SJSA1 (cell line): ENCODE results near the gene MT1M. TPM values are rescaled to one million over a fixed set of nuclear protein-coding genes. Genes with fewer than 3 reads are reported as not detected.
A peak's percentile ranks its signal among the peaks of the same experiment; 100 is the strongest.
"Not testable (repeated sequence)": the region's sequence is repeated elsewhere in the genome, so short reads cannot be mapped to it uniquely, and the experiment has no call there.

ENCODE experiments used
- DNase-seq, 2 experiments: peaks; one replicate each; pipeline ENCODE4 v3.0.0-alpha.2; 2015 to 2020; ENCODE audit warnings: low spot score in 2 of 2, low read depth in 1 of 2
- H3K27ac ChIP-seq: fragments of 250-450 bp; sonication (Bioruptor Pico); 2 replicates; pipeline ENCODE4 v1.5.1; 2020; ENCODE audit warnings: mild to moderate bottlenecking, moderate library complexity
- H3K27me3 ChIP-seq: fragments of 250-450 bp; sonication (Bioruptor Pico); replicated peaks from 2 replicates; pipeline ENCODE4 v1.5.1; 2020; ENCODE audit warnings: mild to moderate bottlenecking, moderate library complexity
- H3K36me3 ChIP-seq: fragments of 250-450 bp; sonication (Bioruptor Pico); 2 replicates; pipeline ENCODE4 v1.5.1; 2020; ENCODE audit warnings: mild to moderate bottlenecking
- H3K4me1 ChIP-seq: fragments of 250-450 bp; sonication (Bioruptor Pico); replicated peaks from 2 replicates; pipeline ENCODE4 v1.6.1; 2021; ENCODE audit warnings: mild to moderate bottlenecking
- H3K4me3 ChIP-seq: fragments of 250-450 bp; sonication (Bioruptor Pico); 2 replicates; pipeline ENCODE4 v1.5.1; 2020; ENCODE audit warnings: mild to moderate bottlenecking
- H3K9me3 ChIP-seq: fragments of 250-450 bp; sonication (Bioruptor Pico); replicated peaks from 2 replicates; pipeline ENCODE4 v1.5.1; 2020; ENCODE audit warnings: mild to moderate bottlenecking
- total RNA-seq: library from RNA; depleted of rRNA; stranded (reverse); fragments of >200 nt; shearing (Covaris generic); gene quantifications from 2 replicates; pipeline ENCODE4 v1.2.3, GENCODE V29; 2014; rRNA removed

MT1M gene
- 0.74 and 7.0 TPM in 2 replicates for total RNA-seq

- no peak for DNase-seq
- Histone ChIP-seq H3K4me1 (peaks cover 10% of the 10 kb centered on the region), H3K27me3 (peaks cover 2% of the 10 kb centered on the region; the same call in 1 of the 2 replicates), H3K9me3 (no peaks in the 10 kb centered on the region), H3K36me3 (no peaks in the 10 kb centered on the region), H3K4me3 (peak within 1 kb of the TSS; percentile 38), H3K27ac (no peak within 1 kb of the TSS)
These were observed at the start of gene MT1M for GRCh38 chr16:56632156-56632847. Gene MT1M, plus strand, starts transcription at chr16:56632659. Its CDS starts 73 bp downstream, at chr16:56632732.

- H3K4me1 ChIP-seq, H3K27ac ChIP-seq, DNase-seq: not testable (repeated sequence)
These were observed 49.5 kb upstream of the MT1M start for GRCh38 chr16:56582911-56583310.

GRCh38 chr16:56583351-56584168 is 48.9 kb upstream of the MT1M start:
- no peak overlapping the region for H3K4me3 ChIP-seq
- no peak for DNase-seq
- no peaks in the 10 kb centered on the region for H3K36me3 ChIP-seq
- no peak overlapping the region for H3K27ac ChIP-seq
- peaks cover 24% of the 10 kb centered on the region for H3K27me3 ChIP-seq
- H3K4me1 ChIP-seq: no peaks in the 10 kb centered on the region
- no peaks in the 10 kb centered on the region for H3K9me3 ChIP-seq

More at GRCh38 chr16:56582911-56583310, 49.5 kb upstream of the MT1M start:
- H3K4me3 ChIP-seq, H3K9me3 ChIP-seq, H3K36me3 ChIP-seq: not testable (repeated sequence)
- H3K27me3 ChIP-seq: peaks cover 19% of the 10 kb centered on the region

GRCh38 chr16:56584276-56584675 is 48.2 kb upstream of the MT1M start:
- Histone ChIP-seq H3K27ac (no peak overlapping the region), H3K27me3 (peaks cover 31% of the 10 kb centered on the region)

GRCh38 chr16:56588781-56589140 is 43.7 kb upstream of the MT1M start:
- Histone ChIP-seq H3K9me3 (0 out of 2 replicates have a peak, but pooled peaks cover 5% of the 10 kb centered on the region), H3K4me3 (no peak overlapping the region; the same call in 1 of the 2 replicates), H3K36me3 (no peaks in the 10 kb centered on the region), H3K27ac (no peak overlapping the region), H3K27me3 (peaks cover 53% of the 10 kb centered on the region), H3K4me1 (peaks cover 7% of the 10 kb centered on the region)
- DNase-seq: no peak

More at GRCh38 chr16:56584276-56584675, 48.2 kb upstream of the MT1M start:
- H3K36me3 ChIP-seq: no peaks in the 10 kb centered on the region
- no peak overlapping the region for H3K4me3 ChIP-seq
- H3K4me1 ChIP-seq: peaks cover 3% of the 10 kb centered on the region
- H3K9me3 ChIP-seq: 0 out of 2 replicates have a peak, but pooled peaks cover 2% of the 10 kb centered on the region
- no peak for DNase-seq

GRCh38 chr16:56589141-56590039 is 43.1 kb upstream of the MT1M start, which contains the start of gene MT3:
Gene MT3, plus strand, starts transcription at chr16:56589528. Its CDS starts 63 bp downstream, at chr16:56589591.
- 0 out of 2 replicates have a peak, but pooled peaks cover 5% of the 10 kb centered on the region for H3K9me3 ChIP-seq
- peaks cover 49% of the 10 kb centered on the region for H3K27me3 ChIP-seq
- no peak for DNase-seq
- no peaks in the 10 kb centered on the region for H3K36me3 ChIP-seq
- no peak within 1 kb of the TSS; the same call in 1 of the 2 replicates for H3K4me3 ChIP-seq
- H3K27ac ChIP-seq: no peak within 1 kb of the TSS
- H3K4me1 ChIP-seq: peaks cover 7% of the 10 kb centered on the region

GRCh38 chr16:56591377-56592060 is 40.9 kb upstream of the MT1M start:
- Histone ChIP-seq H3K9me3 (0 out of 2 replicates have a peak, but pooled peaks cover 5% of the 10 kb centered on the region), H3K27ac (no peak overlapping the region), H3K4me1 (peaks cover 7% of the 10 kb centered on the region), H3K4me3 (no peak overlapping the region), H3K36me3 (no peaks in the 10 kb centered on the region), H3K27me3 (peaks cover 38% of the 10 kb centered on the region)
- DNase-seq: no peak

GRCh38 chr16:56593573-56594291 is 38.7 kb upstream of the MT1M start:
- Histone ChIP-seq H3K36me3 (no peaks in the 10 kb centered on the region), H3K4me1 (peaks cover 7% of the 10 kb centered on the region), H3K27ac (no peak overlapping the region), H3K4me3 (no peak overlapping the region), H3K27me3 (peaks cover 35% of the 10 kb centered on the region), H3K9me3 (peaks cover 5% of the 10 kb centered on the region; the same call in 1 of the 2 replicates)
- no peak for DNase-seq

GRCh38 chr16:56594292-56594619 is 38.2 kb upstream of the MT1M start:
- peaks cover 30% of the 10 kb centered on the region for H3K27me3 ChIP-seq
- no peak for DNase-seq
- no peak overlapping the region for H3K27ac ChIP-seq

GRCh38 chr16:56600398-56600999 is 32.0 kb upstream of the MT1M start:
- H3K36me3 ChIP-seq: no peaks in the 10 kb centered on the region
- DNase-seq: peak in 1 of 2 experiments; percentile 32
- no peak overlapping the region for H3K4me3 ChIP-seq
- no peaks in the 10 kb centered on the region; the same call in 1 of the 2 replicates for H3K9me3 ChIP-seq
- H3K27ac ChIP-seq: no peak overlapping the region
- H3K4me1 ChIP-seq: peaks cover 2% of the 10 kb centered on the region
- 0 out of 2 replicates have a peak, but pooled peaks cover 5% of the 10 kb centered on the region for H3K27me3 ChIP-seq

More at GRCh38 chr16:56594292-56594619, 38.2 kb upstream of the MT1M start:
- Histone ChIP-seq H3K4me1 (peaks cover 3% of the 10 kb centered on the region), H3K9me3 (peaks cover 3% of the 10 kb centered on the region; the same call in 1 of the 2 replicates), H3K36me3 (no peaks in the 10 kb centered on the region), H3K4me3 (no peak overlapping the region)

- H3K27ac ChIP-seq: no peak overlapping the region
- H3K4me3 ChIP-seq: no peak overlapping the region
- DNase-seq: no peak
- no peaks in the 10 kb centered on the region; the same call in 1 of the 2 replicates for H3K9me3 ChIP-seq
- no peaks in the 10 kb centered on the region for H3K36me3 ChIP-seq
- H3K27me3 ChIP-seq: 0 out of 2 replicates have a peak, but pooled peaks cover 5% of the 10 kb centered on the region
- peaks cover 11% of the 10 kb centered on the region for H3K4me1 ChIP-seq
These were observed 31.1 kb upstream of the MT1M start for GRCh38 chr16:56601325-56601724.

- Histone ChIP-seq H3K4me3 (no peak overlapping the region), H3K9me3 (no peaks in the 10 kb centered on the region), H3K36me3 (no peaks in the 10 kb centered on the region), H3K27ac (no peak overlapping the region), H3K4me1 (peaks cover 30% of the 10 kb centered on the region), H3K27me3 (no peaks in the 10 kb centered on the region)
- peak in 1 of 2 experiments; percentile 25 for DNase-seq
These were observed 28.9 kb upstream of the MT1M start for GRCh38 chr16:56603589-56603988.
